GM18520 (cell line): Measurements from ENCODE around the gene HAP1.
"Not testable (repeated sequence)": the region's sequence is repeated elsewhere in the genome, so short reads cannot be mapped to it uniquely, and the experiment has no call there.

Experiments
- ATAC-seq: cut with Tn5 transposase; IDR thresholded peaks from one replicate; pipeline ENCODE4 v1.9.1; 2021; ENCODE audit not compliant: unreplicated experiment

HAP1 gene

GRCh38 chr17:41734139-41734948, at the start of gene HAP1:
Gene HAP1 (minus strand): TSS chr17:41734643. CDS start chr17:41734634, 9 bp downstream.
- no peak for ATAC-seq

- no peak for ATAC-seq
Observed at GRCh38 chr17:41782142-41782541, 47.7 kb upstream of the HAP1 start.

- no peak for ATAC-seq
Observed at GRCh38 chr17:41781404-41782110, 47.1 kb upstream of the HAP1 start.

GRCh38 chr17:41779954-41780353, 45.5 kb upstream of the HAP1 start:
- ATAC-seq = no peak

GRCh38 chr17:41777574-41778188, 43.2 kb upstream of the HAP1 start:
- ATAC-seq = no peak

- no peak for ATAC-seq
Observed at GRCh38 chr17:41777157-41777573, 42.7 kb upstream of the HAP1 start.

GRCh38 chr17:41776262-41776900, 41.9 kb upstream of the HAP1 start:
- ATAC-seq = not testable (repeated sequence)

- ATAC-seq = no peak
Observed at GRCh38 chr17:41775394-41776226, 41.2 kb upstream of the HAP1 start.

- no peak for ATAC-seq
Observed at GRCh38 chr17:41773731-41774193, 39.3 kb upstream of the HAP1 start.

DNA sequence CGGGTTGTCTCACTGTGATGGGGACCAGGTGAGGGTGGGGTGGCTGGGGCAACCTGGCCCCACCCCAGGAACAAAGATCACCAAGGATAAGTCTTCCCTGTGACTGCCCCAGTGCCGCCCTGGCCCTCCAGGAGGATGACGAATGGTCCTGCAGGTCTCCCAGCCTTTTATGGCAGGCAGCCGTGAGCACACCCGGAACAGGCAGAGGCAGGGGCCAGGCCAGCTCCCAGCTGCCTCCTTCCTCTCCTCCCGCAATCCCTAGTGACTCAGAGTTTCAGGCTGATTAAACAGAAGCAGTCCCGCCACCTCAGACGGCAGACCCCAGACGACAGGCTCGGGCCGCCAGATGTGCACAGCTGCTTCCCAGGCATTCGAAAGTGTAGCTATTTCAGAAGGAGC, 38.7 kb upstream of the HAP1 start:
- ATAC-seq = no peak

DNA sequence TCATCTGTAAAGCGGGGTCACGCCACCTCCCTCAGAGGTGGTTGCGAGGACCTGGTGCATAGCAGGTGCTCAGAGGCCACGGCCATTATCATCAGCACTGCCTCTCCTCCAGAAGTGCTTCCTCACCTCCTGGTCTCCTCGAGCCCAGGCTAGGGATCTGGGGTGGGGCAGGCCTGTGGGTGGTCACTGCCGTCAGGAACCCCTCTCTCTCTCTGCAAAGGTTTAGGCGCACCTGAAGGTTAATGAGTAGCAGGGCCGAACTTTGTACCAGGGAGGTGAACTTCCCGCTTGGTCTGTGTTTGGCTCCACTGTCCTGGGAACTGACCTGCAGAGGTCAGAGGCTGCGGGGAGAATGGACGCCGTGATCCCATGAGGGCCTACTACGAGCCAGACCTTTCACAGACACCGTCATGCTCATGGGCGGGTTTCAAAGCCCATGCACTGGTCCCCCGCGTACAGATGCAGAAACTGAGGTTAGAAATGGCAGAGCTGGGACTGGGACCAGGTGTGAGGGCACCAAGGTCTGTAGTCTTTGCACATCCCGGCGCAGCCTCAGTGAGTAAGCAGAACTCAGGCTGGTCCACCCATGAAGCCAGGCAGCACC, 38.2 kb upstream of the HAP1 start:
- ATAC-seq = no peak

DNA sequence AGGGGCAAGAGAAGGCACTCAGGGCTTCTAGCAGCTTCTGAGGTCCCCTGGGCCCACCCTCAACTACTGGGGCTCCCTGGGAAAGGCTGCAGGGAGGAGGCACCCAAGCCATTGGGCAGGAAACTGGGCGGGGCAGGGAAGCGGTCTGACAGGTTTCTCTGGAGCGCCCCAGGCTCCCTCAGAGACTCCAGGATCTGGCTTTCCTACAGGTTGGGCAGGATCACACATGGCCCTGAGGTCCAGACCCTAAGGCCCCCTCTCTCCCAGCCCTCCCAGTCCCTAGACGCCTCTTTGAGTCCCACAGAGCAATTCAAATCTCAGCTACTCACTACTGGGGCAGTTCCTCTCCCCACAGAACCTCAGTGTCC, 37.8 kb upstream of the HAP1 start:
- no peak for ATAC-seq

DNA sequence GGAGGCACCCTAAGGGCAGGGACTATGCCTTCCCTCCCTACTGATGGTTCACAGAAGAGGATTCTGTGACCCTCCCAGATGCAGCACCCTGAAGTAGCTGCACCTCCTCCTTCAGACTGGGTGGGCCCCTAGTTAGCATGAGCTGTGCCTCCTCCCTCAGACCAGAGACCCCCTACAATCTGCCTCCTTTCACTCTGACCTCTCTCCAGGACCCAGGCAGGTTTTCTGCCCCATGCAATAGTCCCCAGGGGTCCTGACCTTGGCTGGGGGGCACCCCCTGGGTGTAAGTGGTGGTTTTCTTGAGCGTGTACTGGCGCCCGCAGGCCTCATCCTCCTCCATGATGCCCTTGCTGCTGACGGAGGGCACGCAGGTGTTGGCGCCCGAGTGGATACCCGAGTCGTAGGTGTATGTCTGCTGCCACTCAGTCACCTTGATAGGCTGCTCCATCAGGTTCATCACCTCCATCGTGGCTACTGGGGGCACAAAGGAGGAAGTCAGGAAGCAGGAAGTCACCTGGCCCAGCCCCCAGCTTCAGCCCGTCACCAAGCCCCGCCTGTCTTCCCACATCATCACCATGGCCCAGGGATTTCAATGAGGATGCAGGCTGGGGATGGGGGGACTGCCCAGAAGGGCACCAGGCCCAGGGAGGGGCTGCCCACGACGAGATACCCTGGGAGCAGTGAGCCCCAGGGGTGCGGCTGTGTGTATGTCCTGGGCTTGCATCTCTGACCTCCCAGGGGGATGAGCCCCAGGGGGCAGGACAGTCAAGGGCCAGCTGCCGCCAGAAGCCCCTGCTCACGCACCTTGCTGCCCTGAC, 37.2 kb upstream of the HAP1 start:
- no peak for ATAC-seq

- ATAC-seq = no peak
Observed at GRCh38 chr17:41769985-41770384, 35.5 kb upstream of the HAP1 start.

GRCh38 chr17:41769346-41769862, 35.0 kb upstream of the HAP1 start:
- no peak for ATAC-seq

- ATAC-seq = no peak
Observed at GRCh38 chr17:41768682-41769288, 34.3 kb upstream of the HAP1 start.

- no peak for ATAC-seq
Observed at GRCh38 chr17:41767324-41768042, 33.0 kb upstream of the HAP1 start.

DNA sequence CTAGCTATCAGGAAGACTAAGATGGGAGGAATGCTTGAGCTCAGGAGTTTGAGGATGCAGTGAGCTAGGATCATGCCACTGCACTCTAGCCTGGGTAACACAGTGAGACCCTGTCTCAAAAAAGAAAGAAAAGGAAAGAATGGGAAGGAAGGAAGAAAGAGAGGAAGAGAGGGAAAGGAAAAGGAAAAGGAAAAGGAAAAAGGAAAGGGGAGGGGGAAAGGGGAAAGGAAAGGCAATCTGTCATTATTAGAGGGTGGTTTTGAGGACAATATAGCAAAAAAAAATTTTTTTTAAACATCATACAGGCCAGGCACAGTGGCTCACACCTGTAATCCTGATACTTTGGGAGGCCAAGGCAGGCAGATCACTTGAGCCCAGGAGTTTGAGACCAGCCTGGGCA, 31.7 kb upstream of the HAP1 start:
- no peak for ATAC-seq
